Memory B cell (primary cell): ENCODE data around the gene CYB561D1.
"Not testable (repeated sequence)": the region's sequence is repeated elsewhere in the genome, so short reads cannot be mapped to it uniquely, and the experiment has no call there.

Source experiments
- ATAC-seq: fragments of 150-1000 bp; cut with Tn5 transposase; 2 replicates; pipeline ENCODE4 v1.10.0; 2021; ENCODE audit warnings: low read depth, mild to moderate bottlenecking, moderate library complexity
- DNase-seq, 2 donors: peaks; one replicate each; pipeline ENCODE4 v3.0.0; 2022; ENCODE audit warnings: low spot score in 2 of 2
- H3K27ac Mint-ChIP-seq: one replicate; pipeline ENCODE4 v1.8.0; 2022; ENCODE audit warnings: mild to moderate bottlenecking, moderate library complexity, mixed read lengths
- H3K27me3 Mint-ChIP-seq: one replicate; pipeline ENCODE4 v1.8.0; 2022; ENCODE audit warnings: mixed read lengths
- H3K36me3 Mint-ChIP-seq: one replicate; pipeline ENCODE4 v1.8.0; 2022; ENCODE audit warnings: mild to moderate bottlenecking, mixed read lengths
- H3K4me1 Mint-ChIP-seq: one replicate; pipeline ENCODE4 v1.8.0; 2022; ENCODE audit warnings: mixed read lengths
- H3K4me3 Mint-ChIP-seq: one replicate; pipeline ENCODE4 v1.8.0; 2022; ENCODE audit warnings: mild to moderate bottlenecking, moderate library complexity, mixed read lengths
- H3K9me3 Mint-ChIP-seq: one replicate; pipeline ENCODE4 v1.8.0; 2022; ENCODE audit warnings: mixed read lengths

Gene CYB561D1

DNA sequence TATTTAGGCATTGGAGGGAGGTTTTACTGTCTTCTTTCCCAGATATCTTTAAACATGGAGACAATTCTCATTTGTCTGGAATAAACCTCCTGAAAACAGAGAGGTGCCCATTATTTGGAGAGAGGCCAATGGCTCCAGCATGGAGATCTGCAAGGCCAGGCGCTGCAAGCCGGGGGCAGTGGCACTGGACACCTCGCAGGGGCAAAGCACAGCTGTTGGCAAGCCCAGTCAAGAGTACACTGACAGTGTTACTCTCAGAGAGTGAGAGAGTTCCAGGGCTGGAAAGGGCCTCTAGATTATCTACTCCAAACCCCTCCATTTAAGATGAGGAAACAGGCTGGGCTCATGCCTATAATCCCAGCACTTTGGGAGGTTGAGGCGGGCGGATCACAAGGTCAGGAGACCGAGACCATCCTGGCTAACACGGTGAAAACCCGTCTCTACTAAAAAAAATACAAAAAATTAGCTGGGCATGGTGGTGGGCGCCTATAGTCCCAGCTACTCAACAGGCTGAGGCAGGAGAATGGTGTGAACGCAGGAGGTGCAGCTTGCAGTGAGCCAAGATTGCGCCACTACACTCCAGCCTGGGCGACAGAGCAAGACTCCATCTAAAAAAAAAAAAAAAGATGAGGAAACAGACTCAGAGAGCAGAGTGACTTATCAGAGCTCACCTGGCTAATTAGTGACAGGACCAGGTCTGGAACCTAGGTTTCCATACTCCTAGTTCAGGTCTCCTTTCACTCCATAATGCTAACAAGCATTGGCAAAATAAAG is 20.4 kb upstream of the CYB561D1 start:
- H3K9me3 Mint-ChIP-seq, H3K36me3 Mint-ChIP-seq, DNase-seq, H3K4me3 Mint-ChIP-seq, H3K4me1 Mint-ChIP-seq, H3K27ac Mint-ChIP-seq, ATAC-seq: not testable (repeated sequence)
- H3K27me3 Mint-ChIP-seq = peaks cover 28% of the 10 kb centered on the region

DNA sequence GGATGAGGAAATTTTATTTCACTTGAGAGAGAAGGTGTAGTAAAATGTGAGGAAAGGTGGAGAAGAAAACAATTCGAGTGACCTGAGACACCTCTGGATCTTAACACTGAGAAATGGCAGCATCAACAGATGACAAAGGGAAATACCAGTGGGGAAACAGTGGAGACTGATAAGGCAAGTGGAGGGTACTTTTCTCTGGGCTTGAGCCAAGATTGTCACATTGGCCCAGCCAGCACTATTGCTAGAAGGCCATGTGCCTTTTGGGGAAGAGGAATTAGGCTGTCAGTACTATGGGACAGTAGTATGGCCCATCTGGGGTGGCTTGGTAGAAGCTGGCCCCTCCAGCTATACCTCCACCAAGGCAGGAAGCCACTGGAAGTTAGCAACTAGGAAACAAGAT is 19.2 kb upstream of the CYB561D1 start:
- ATAC-seq = no peak
- no peak overlapping the region for H3K27ac Mint-ChIP-seq
- DNase-seq = no peak
- no peaks in the 10 kb centered on the region for H3K36me3 Mint-ChIP-seq
- H3K9me3 Mint-ChIP-seq = no peaks in the 10 kb centered on the region
- H3K27me3 Mint-ChIP-seq = peaks cover 33% of the 10 kb centered on the region
- H3K4me1 Mint-ChIP-seq = no peaks in the 10 kb centered on the region
- no peak overlapping the region for H3K4me3 Mint-ChIP-seq

DNA sequence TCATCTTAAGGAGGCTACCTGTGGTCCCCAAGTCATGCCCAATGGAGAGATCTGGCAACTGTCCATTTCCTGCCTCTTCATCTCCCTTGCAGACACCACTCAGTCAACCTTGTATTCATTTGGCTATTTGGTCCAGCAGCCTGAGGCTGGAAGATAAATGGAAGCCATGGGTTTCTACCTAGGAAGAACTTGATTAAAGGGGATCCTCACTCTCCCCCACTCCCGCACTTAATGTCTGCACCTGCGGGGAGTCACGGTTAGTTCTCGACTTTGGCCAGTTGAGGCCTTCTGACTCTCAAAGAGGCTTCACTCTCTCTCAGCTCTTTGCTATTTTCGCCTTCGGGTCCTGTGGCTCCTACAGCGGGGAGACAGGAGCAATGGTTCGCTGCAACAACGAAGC is 18.6 kb upstream of the CYB561D1 start:
- Mint-ChIP-seq H3K4me3 (no peak overlapping the region), H3K4me1 (no peaks in the 10 kb centered on the region), H3K9me3 (no peaks in the 10 kb centered on the region), H3K27me3 (peaks cover 31% of the 10 kb centered on the region), H3K27ac (no peak overlapping the region), H3K36me3 (no peaks in the 10 kb centered on the region)
- DNase-seq (no peak), ATAC-seq (no peak)

DNA sequence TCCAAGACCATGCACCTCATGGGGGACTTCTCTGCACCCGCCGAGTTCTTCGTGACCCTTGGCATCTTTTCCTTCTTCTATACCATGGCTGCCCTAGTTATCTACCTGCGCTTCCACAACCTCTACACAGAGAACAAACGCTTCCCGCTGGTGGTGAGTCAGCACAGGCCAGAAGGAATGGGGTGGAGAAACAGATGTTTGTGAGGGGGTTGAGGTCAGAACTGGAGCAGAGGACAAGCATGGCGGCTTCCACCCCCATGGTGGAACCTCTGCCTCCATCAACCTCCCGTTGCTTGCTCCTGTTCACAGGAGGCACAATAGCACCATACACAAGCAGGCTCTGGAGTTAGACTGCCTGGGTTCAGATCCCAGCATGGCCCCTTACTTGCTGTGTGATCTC is 17.1 kb upstream of the CYB561D1 start:
- no peak overlapping the region for H3K4me3 Mint-ChIP-seq
- ATAC-seq = no peak
- H3K36me3 Mint-ChIP-seq = no peaks in the 10 kb centered on the region
- H3K4me1 Mint-ChIP-seq = no peaks in the 10 kb centered on the region
- H3K9me3 Mint-ChIP-seq = no peaks in the 10 kb centered on the region
- peaks cover 26% of the 10 kb centered on the region for H3K27me3 Mint-ChIP-seq
- H3K27ac Mint-ChIP-seq = no peak overlapping the region
- DNase-seq = no peak

DNA sequence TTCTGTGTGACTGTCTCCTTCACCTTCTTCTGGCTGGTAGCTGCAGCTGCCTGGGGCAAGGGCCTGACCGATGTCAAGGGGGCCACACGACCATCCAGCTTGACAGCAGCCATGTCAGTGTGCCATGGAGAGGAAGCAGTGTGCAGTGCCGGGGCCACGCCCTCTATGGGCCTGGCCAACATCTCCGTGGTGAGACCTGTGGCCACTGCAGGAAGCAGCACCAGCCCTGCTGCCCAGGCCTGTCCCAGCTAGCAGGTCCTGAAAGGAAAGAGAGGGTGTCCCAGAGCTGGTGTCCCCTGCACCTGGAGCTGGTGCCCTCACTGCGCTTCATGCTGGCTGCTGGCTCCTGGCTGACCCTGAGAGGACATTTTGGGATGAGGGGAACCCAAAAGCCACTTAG is 16.1 kb upstream of the CYB561D1 start:
- no peaks in the 10 kb centered on the region for H3K36me3 Mint-ChIP-seq
- no peak overlapping the region for H3K27ac Mint-ChIP-seq
- no peak for ATAC-seq
- H3K4me1 Mint-ChIP-seq = peaks cover 1% of the 10 kb centered on the region
- DNase-seq = no peak
- no peaks in the 10 kb centered on the region for H3K9me3 Mint-ChIP-seq
- H3K4me3 Mint-ChIP-seq = no peak overlapping the region
- H3K27me3 Mint-ChIP-seq = peaks cover 26% of the 10 kb centered on the region

DNA sequence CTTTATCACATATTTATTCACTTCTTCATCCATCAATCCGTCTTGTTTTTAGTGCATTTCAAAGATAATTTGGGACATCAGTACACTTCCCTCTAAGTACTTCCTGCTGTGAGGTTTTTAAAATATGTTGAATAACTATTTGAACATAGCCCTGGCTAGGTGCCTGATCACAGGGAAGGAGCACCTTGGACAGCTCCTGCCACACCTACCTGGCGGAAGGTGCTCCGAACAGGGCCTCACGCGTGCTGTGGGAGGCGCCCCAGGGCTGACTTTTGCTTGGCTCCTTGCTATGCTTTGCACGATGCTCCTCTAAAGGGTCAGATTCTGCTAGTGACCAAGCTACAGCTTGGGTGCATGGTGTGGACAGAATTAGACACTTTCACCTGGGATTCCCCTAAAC is 15.1 kb upstream of the CYB561D1 start:
- H3K36me3 Mint-ChIP-seq = no peaks in the 10 kb centered on the region
- no peak overlapping the region for H3K4me3 Mint-ChIP-seq
- H3K27ac Mint-ChIP-seq = no peak overlapping the region
- H3K4me1 Mint-ChIP-seq = peaks cover 6% of the 10 kb centered on the region
- ATAC-seq (no peak), DNase-seq (no peak)
- H3K9me3 Mint-ChIP-seq = no peaks in the 10 kb centered on the region
- H3K27me3 Mint-ChIP-seq = peaks cover 20% of the 10 kb centered on the region

DNA sequence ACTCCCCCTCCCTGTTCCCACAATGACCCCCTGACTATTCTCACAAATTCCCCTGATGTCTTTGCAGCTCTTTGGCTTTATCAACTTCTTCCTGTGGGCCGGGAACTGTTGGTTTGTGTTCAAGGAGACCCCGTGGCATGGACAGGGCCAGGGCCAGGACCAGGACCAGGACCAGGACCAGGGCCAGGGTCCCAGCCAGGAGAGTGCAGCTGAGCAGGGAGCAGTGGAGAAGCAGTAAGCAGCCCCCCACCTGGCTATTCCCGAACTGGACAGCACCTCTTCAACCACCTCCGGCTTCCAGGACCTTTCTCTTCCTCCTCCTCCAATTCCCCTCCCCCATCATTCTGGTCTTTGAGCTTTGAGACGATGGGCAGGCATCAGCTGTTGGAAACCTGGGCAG is 14.6 kb upstream of the CYB561D1 start:
- Mint-ChIP-seq H3K27me3 (peaks cover 20% of the 10 kb centered on the region), H3K9me3 (no peaks in the 10 kb centered on the region), H3K4me3 (no peak overlapping the region), H3K36me3 (no peaks in the 10 kb centered on the region), H3K27ac (no peak overlapping the region), H3K4me1 (peaks cover 9% of the 10 kb centered on the region)
- ATAC-seq = no peak
- DNase-seq = no peak

DNA sequence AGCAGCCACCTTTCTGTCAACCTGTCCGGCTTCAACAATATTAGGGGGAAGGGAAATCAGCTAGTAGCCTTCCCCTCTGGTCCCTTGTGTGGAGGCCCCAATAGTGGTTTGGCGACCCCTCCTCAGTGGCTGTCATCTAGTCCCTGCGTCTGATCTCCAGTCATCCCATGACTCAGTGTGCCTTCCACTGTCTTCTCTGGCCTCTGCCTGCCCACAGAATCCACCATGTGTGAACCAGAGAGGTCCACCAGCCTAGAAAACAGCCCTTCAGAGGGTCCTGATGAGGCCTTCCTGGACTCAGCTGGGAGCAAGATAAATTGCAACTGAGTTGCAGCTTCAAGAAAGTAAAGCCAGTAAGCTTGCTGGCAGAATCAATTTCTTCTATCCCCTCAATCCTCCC is 14.0 kb upstream of the CYB561D1 start:
- Mint-ChIP-seq H3K4me1 (peaks cover 15% of the 10 kb centered on the region), H3K27me3 (peaks cover 19% of the 10 kb centered on the region), H3K27ac (no peak overlapping the region), H3K36me3 (no peaks in the 10 kb centered on the region), H3K9me3 (no peaks in the 10 kb centered on the region), H3K4me3 (no peak overlapping the region)
- DNase-seq (no peak), ATAC-seq (no peak)

DNA sequence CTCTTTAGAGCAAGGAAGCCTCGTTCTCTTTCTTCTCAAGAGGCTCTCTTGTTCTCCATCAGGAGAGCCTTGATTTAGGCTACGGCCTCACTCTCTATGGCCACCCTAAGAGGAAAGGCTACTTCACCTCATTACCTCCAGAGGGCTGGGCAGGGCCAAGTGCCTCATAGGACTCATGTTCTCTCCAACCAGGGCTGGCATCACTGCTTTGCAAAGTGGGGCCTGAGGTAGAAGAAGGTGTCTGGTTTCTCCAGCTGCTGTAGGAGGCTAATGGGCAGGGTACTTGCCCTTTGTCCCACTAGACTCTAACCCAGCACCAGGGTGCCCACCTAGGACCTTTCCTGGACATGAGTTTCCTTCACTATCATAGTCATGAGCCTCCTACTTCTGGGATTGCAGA is 12.2 kb upstream of the CYB561D1 start:
- Mint-ChIP-seq H3K27ac (no peak overlapping the region), H3K9me3 (no peaks in the 10 kb centered on the region), H3K27me3 (peaks cover 10% of the 10 kb centered on the region), H3K4me3 (no peak overlapping the region), H3K36me3 (no peaks in the 10 kb centered on the region), H3K4me1 (peaks cover 24% of the 10 kb centered on the region)
- ATAC-seq (no peak), DNase-seq (no peak)

DNA sequence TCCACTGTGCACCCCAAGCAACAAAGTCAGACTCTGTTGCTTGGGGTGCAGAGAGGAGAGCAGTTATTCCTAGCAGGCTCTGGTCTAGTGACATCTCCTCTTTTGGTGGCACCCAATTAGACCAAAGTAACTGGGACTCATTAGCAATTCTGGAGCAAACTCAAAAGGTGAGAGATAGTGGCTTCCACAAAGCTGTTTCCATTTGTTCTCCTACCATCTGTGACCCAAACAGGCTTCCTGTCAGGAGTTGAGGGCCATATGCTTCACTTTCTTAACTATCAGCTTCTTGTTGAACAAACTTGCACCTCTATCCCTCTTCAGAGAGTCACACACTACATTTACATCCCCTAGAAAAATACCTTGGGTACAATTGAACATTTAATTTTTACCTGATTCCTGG is 11.7 kb upstream of the CYB561D1 start:
- ATAC-seq = no peak
- H3K4me3 Mint-ChIP-seq = peak overlapping the region; percentile 49
- H3K4me1 Mint-ChIP-seq = peaks cover 24% of the 10 kb centered on the region
- H3K9me3 Mint-ChIP-seq = no peaks in the 10 kb centered on the region
- H3K27ac Mint-ChIP-seq = peak overlapping the region; percentile 90
- no peaks in the 10 kb centered on the region for H3K36me3 Mint-ChIP-seq
- DNase-seq = no peak
- H3K27me3 Mint-ChIP-seq = peaks cover 10% of the 10 kb centered on the region

DNA sequence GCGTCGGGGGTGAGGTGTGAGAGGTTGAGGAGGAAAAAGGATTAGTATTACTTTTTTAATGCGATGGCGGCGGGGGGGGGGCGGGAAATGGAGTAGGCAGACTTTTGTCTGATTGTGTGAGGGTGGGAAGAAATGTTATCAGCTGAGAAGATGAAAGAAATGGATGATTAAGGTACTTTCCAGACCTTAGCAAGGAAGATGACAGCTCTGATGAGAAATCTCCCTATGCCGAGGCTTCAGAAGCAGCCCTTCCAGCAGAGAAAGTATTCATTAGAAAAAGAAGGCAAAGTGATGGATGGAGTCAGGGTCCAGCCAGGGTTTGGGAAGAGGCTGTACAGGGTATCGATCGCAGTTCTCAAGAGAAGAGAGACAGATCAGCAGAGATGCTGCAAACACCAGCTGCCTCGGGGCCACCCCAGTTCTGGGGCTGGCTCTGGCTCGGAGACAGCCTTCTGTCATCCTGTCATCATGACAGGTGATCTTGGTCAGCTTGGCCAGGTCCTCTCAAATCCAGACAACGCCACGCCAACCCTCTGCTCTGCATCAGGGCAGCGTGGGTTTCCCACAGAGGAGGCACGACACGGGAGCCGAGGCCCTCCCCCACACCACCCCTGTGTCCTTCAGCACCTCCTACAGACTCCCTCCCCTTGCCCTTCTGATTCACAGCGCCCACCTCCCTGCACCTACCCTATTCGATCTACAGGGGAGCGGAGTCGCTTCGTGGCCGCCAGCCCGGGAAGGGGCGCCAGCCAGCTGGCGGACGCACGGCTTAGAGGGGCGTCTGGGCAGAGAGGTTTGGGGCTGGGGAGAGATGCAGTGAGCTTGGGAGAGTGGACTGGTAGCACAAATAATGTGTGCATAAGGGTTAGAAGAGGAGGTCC is 10.9 kb upstream of the CYB561D1 start:
- peak overlapping the region; percentile 96 for H3K4me3 Mint-ChIP-seq
- ATAC-seq (peak; percentile 32), DNase-seq (peak in 1 of 2 donors; percentile 54)
- no peaks in the 10 kb centered on the region for H3K36me3 Mint-ChIP-seq
- H3K4me1 Mint-ChIP-seq = peaks cover 24% of the 10 kb centered on the region
- H3K27me3 Mint-ChIP-seq = peaks cover 10% of the 10 kb centered on the region
- H3K9me3 Mint-ChIP-seq = no peaks in the 10 kb centered on the region
- H3K27ac Mint-ChIP-seq = peak overlapping the region; percentile 90

DNA sequence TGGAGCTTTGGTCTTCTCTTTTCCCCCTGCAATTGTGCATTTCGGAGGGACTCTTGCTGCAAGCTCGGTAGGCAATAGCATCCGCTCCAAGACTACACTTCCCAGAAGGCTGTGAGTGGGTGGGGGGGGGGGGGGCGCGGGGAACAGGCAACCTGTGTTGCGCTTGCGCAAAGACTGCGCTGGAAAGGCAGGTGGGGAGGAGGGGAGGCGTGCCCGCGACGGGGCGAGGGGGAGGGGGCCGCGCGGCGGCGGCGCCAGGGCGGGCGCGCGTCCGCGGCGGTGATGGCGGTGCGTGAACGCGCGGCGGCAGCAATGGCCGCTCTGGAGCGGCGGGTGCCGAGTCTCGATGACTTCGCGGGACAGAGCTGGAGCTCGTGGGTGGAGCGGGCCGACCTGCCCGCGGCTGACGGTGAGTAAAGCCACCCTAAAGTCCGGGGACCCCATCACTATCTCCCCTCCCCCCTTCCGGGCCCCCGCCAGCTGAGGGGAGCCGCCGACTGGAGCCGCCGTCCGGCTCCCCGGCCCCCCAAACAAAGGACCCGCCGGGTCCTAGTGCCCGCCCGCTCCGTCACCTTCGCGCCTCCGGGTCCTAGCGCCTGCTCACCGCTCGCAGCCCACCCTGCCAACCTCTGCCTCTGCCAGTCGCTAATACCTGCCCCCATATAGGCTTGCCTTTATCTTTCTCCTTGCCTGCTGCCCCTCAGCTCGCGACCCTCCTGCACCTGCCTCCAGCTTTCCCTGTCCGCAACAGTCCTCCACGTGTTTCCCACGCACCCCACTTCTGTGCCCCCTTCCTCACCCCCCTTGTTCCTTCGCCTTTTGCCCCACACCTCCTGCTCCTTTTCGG is 10.0 kb upstream of the CYB561D1 start, which contains the start of gene ATXN7L2:
Gene ATXN7L2, plus strand, starts transcription at position 234 of the 847 bp plus-strand sequence. Its CDS starts 49 bp downstream, at position 283.
- peak; percentile 79 for ATAC-seq
- H3K36me3 Mint-ChIP-seq = no peaks in the 10 kb centered on the region
- H3K9me3 Mint-ChIP-seq = no peaks in the 10 kb centered on the region
- DNase-seq = peak; percentile 90 to 91
- H3K4me1 Mint-ChIP-seq = peaks cover 24% of the 10 kb centered on the region
- peak within 1 kb of the TSS; percentile 96 for H3K4me3 Mint-ChIP-seq
- H3K27ac Mint-ChIP-seq = peak within 1 kb of the TSS; percentile 90
- H3K27me3 Mint-ChIP-seq = peaks cover 8% of the 10 kb centered on the region

DNA sequence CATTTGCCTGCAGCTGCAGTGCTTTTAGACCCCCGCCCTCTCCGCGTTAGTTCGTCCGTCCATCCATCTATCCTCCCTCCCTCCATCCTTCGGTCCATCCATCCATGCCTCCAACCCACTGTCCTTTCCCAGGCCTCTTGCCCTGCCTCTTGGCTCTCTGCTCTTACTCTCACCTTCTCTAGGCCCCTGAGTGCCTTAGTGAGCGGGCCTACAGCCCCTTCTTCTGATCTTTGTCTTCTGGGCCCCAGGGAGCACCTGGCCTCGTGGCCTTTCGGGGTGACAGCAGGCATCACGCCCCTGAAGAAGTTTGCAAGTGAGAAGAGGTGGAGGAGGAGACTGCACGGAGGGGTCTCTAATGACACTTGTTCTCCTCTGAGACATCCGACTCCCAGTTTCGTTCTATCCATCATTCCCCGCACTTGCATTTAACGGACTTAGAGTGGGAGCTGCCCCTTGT is 9.3 kb upstream of the CYB561D1 start:
- DNase-seq = no peak
- Mint-ChIP-seq H3K27ac (peak overlapping the region; percentile 90), H3K4me3 (peak overlapping the region; percentile 96)

More for the DNA sequence above, 9.3 kb upstream of the CYB561D1 start:
- H3K4me1 Mint-ChIP-seq = peaks cover 24% of the 10 kb centered on the region
- ATAC-seq = no peak
- no peaks in the 10 kb centered on the region for H3K9me3 Mint-ChIP-seq
- H3K36me3 Mint-ChIP-seq = no peaks in the 10 kb centered on the region
- peaks cover 4% of the 10 kb centered on the region for H3K27me3 Mint-ChIP-seq
